Thoracic aorta (tissue), 2 donors: Measurements from ENCODE around the gene D2HGDH. TPM values are rescaled to one million over a fixed set of nuclear protein-coding genes. Genes with fewer than 3 reads are reported as not detected.

Experiments
- ATAC-seq: fragments of 150-250 bp; one replicate; pipeline ENCODE4 v1.8.0; 2017; ENCODE audit warnings: low read depth; ENCODE audit not compliant: insufficient number of reproducible peaks, low FRiP score
- DNase-seq: peaks from one replicate; pipeline ENCODE4 v3.0.0-alpha.2; 2020; ENCODE audit warnings: low spot score
- H3K27ac ChIP-seq, 2 donors: fragments of 200-600 bp; sonication (generic); 1 replicate in 1 of 2; 2 replicates in 1 of 2; pipeline ENCODE4 v1.5.1; 2016; ENCODE audit warnings: mild to moderate bottlenecking in 2 of 2, moderate library complexity in 2 of 2
- H3K27me3 ChIP-seq: fragments of 200-600 bp; sonication (generic); replicated peaks from 2 replicates; pipeline ENCODE4 v1.6.0; 2016; ENCODE audit warnings: mild to moderate bottlenecking; ENCODE audit not compliant: insufficient read depth
- H3K36me3 ChIP-seq: fragments of 200-600 bp; sonication (generic); one replicate; pipeline ENCODE4 v1.5.1; 2016
- H3K4me1 ChIP-seq, 2 donors: fragments of 200-600 bp; sonication (generic); 1 replicate in 1 of 2; 2 replicates in 1 of 2; pipeline versions ENCODE4 v1.5.1 to v1.6.0; 2016; ENCODE audit warnings: low read depth in 2 of 2, mild to moderate bottlenecking in 1 of 2; ENCODE audit not compliant: control insufficient read depth in 1 of 2
- H3K4me3 ChIP-seq: fragments of 200-600 bp; sonication (generic); 2 replicates; pipeline ENCODE4 v1.5.1; 2016; ENCODE audit warnings: mild to moderate bottlenecking
- H3K9me3 ChIP-seq: fragments of 200-600 bp; sonication (generic); 2 replicates; pipeline ENCODE4 v1.5.1; 2016
- CTCF ChIP-seq: fragments of 200-600 bp; sonication (generic); IDR thresholded peaks from one replicate; pipeline ENCODE4 v1.5.1; 2019; ENCODE audit warnings: antibody characterized with exemption
- total RNA-seq, 2 donors: library from RNA; depleted of rRNA; stranded (reverse); fragments of >200 nt; gene quantifications; one replicate each; pipeline versions ENCODE4 v1.1.0 to v1.2.3, GENCODE V29; 2016

D2HGDH gene
- 10 to 100 TPM; 11.1 to 38.0 TPM for total RNA-seq

- TF ChIP-seq CTCF = no peak
- no peaks in the 10 kb centered on the region for H3K36me3 ChIP-seq
- ATAC-seq = peak; percentile 93
Measured at GRCh38 chr2:241734467-241735208, at the start of gene D2HGDH. Gene D2HGDH, plus strand, starts transcription at chr2:241734630. Its CDS starts 595 bp downstream, at chr2:241735225.

GRCh38 chr2:241686324-241686649, 48.1 kb upstream of the D2HGDH start:
- Histone ChIP-seq H3K9me3 (no peaks in the 10 kb centered on the region), H3K4me3 (peak overlapping the region; percentile 100), H3K27ac (peak overlapping the region in 1 of 2 donors; percentile 56), H3K27me3 (no peaks in the 10 kb centered on the region), H3K36me3 (peaks cover 17% of the 10 kb centered on the region), H3K4me1 (peaks cover 14 to 29% of the 10 kb centered on the region in 2 donors)
- TF ChIP-seq CTCF = no peak
- DNase-seq (no peak), ATAC-seq (no peak)

More at GRCh38 chr2:241734467-241735208, at the start of gene D2HGDH:
- Histone ChIP-seq H3K4me3 (peak within 1 kb of the TSS; percentile 99), H3K27ac (peak within 1 kb of the TSS; percentile 76 to 77), H3K4me1 (peaks cover 4 to 19% of the 10 kb centered on the region in 2 donors), H3K9me3 (no peaks in the 10 kb centered on the region), H3K27me3 (no peaks in the 10 kb centered on the region)
- peak; percentile 70 for DNase-seq

GRCh38 chr2:241686650-241687425, 47.6 kb upstream of the D2HGDH start, which contains the start of gene DTYMK:
Gene DTYMK, minus strand, starts transcription at chr2:241686815. Its CDS starts 32 bp downstream, at chr2:241686783.
- no peaks in the 10 kb centered on the region for H3K9me3 ChIP-seq
- H3K4me3 ChIP-seq = peak within 1 kb of the TSS; percentile 100
- H3K27me3 ChIP-seq = no peaks in the 10 kb centered on the region
- TF ChIP-seq CTCF = no peak
- peaks cover 14 to 29% of the 10 kb centered on the region in 2 donors for H3K4me1 ChIP-seq
- ATAC-seq = peak; percentile 83
- H3K36me3 ChIP-seq = peaks cover 20% of the 10 kb centered on the region
- peak within 1 kb of the TSS; percentile 87 to 96 for H3K27ac ChIP-seq
- peak; percentile 77 for DNase-seq

- no peaks in the 10 kb centered on the region for H3K9me3 ChIP-seq
- H3K27ac ChIP-seq = no peak overlapping the region
- no peak for DNase-seq
- no peak for ATAC-seq
- H3K27me3 ChIP-seq = no peaks in the 10 kb centered on the region
- peaks cover 20% of the 10 kb centered on the region for H3K36me3 ChIP-seq
- no peak for TF ChIP-seq CTCF
- peaks cover 14 to 29% of the 10 kb centered on the region in 2 donors for H3K4me1 ChIP-seq
- no peak overlapping the region for H3K4me3 ChIP-seq
Measured at GRCh38 chr2:241689306-241689705, 45.1 kb upstream of the D2HGDH start.

GRCh38 chr2:241690202-241690717, 44.2 kb upstream of the D2HGDH start:
- H3K27me3 ChIP-seq = no peaks in the 10 kb centered on the region
- peaks cover 14 to 29% of the 10 kb centered on the region in 2 donors for H3K4me1 ChIP-seq
- no peak for TF ChIP-seq CTCF
- no peak overlapping the region for H3K4me3 ChIP-seq
- DNase-seq (no peak), ATAC-seq (no peak)
- peaks cover 20% of the 10 kb centered on the region for H3K36me3 ChIP-seq
- H3K27ac ChIP-seq = no peak overlapping the region
- no peaks in the 10 kb centered on the region for H3K9me3 ChIP-seq
